Left colon (tissue), 2 donors: ENCODE measurements around the gene HSPB6. TPM values are rescaled to one million over a fixed set of nuclear protein-coding genes. Genes with fewer than 3 reads are reported as not detected.

Experiments
- ATAC-seq: fragments of 200-7000 bp; cut with Tn5 transposase; one replicate; pipeline ENCODE4 v1.9.1; 2020; ENCODE audit warnings: mild to moderate bottlenecking, moderate library complexity
- DNase-seq, 2 donors: peaks; one replicate each; pipeline ENCODE4 v3.0.0-alpha.2; 2020
- intact Hi-C, 2 donors: fragments of 100-400 bp; cut with DNase I in 1 of 2; cut with micrococcal nuclease in 1 of 2; formaldehyde crosslinking; loops; one replicate each; pipeline versions ENCODE4 v1.11.2 to v1.14.0; 2022; cut with DNase I, micrococcal nuclease
- total RNA-seq, 2 donors: library from RNA; stranded (reverse); fragmentation: NEBNext Ultra II Directional; extraction: Animal tissue kit (Norgen Biotek cat#: 25700); gene quantifications; one replicate each; pipeline ENCODE4 v1.2.1, GENCODE V29; 2021
- donor health status: DM: no; HTN: no; CAD: no.
- donor health status: DM: yes; HTN: yes; CAD: no.

Gene HSPB6
- total RNA-seq, 2 donors from 2014 or later: 4.5 to 16.4 TPM

GRCh38 chr19:35723671-35724070, 33.2 kb downstream of the HSPB6 start:
- DNase-seq (no peak), ATAC-seq (no peak)
- intact Hi-C loops: no loop called here

DNA sequence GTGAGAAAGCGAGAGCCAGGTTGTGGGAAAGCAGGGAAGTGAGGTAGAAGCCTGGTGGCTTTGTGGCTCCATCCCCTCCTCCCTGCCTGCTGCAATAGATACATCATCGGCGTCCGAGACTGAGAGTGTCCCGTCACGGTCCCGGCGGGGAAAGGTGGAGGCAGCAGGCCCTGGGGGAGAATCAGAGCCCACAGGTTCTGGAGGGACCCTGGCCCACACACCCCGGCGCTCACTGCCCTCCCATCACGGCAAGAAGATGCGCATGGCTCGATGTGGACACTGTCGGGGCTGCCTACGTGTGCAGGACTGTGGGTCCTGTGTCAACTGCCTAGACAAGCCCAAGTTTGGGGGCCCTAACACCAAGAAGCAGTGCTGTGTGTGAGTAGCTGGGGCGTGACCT, 33.9 kb downstream of the HSPB6 start:
- DNase-seq (no peak), ATAC-seq (no peak)
- intact Hi-C loops: no loop called here

GRCh38 chr19:35722461-35722860, 34.4 kb downstream of the HSPB6 start:
- intact Hi-C loops: no loop called here
- DNase-seq (no peak), ATAC-seq (no peak)

DNA sequence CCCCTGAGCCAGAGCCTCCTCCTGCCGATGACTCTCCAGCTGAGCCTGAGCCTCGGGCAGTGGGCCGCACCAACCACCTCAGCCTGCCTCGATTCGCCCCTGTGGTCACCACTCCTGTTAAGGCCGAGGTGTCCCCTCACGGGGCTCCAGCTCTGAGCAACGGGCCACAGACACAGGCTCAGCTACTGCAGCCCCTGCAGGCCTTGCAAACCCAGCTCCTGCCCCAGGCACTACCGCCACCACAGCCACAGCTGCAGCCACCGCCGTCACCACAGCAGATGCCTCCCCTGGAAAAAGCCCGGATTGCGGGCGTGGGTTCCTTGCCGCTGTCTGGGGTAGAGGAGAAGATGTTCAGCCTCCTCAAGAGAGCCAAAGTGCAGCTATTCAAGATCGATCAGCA, 35.5 kb downstream of the HSPB6 start:
- intact Hi-C loops: no loop called here
- ATAC-seq (no peak), DNase-seq (no peak)

DNA sequence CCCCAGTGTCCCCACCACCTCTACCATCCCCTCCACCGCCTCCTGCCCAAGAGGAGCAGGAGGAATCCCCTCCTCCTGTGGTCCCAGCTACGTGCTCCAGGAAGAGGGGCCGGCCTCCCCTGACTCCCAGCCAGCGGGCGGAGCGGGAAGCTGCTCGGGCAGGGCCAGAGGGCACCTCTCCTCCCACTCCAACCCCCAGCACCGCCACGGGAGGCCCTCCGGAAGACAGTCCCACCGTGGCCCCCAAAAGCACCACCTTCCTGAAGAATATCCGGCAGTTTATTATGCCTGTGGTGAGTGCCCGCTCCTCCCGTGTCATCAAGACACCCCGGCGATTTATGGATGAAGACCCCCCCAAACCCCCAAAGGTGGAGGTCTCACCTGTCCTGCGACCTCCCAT, 36.2 kb downstream of the HSPB6 start:
- DNase-seq: no peak
- intact Hi-C loops: no loop called here
- no peak for ATAC-seq

DNA sequence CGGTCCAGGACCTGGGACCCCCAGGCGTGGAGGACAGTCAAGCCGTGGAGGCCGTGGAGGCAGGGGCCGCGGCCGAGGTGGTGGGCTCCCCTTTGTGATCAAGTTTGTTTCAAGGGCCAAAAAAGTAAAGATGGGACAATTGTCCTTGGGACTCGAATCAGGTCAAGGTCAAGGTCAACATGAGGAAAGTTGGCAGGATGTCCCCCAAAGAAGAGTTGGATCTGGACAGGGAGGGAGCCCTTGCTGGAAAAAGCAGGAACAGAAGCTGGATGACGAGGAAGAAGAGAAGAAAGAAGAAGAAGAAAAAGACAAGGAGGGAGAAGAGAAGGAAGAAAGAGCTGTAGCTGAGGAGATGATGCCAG, 36.7 kb downstream of the HSPB6 start:
- no peak for ATAC-seq
- DNase-seq: no peak
- intact Hi-C loops: no loop called here

- intact Hi-C loops: loop anchor here in 1 of 2 donors (10.0 kb wide), 1 partner anchor 175 kb away; the partner anchor contains the start of gene TMEM147
- ATAC-seq (no peak), DNase-seq (no peak)
Observed at GRCh38 chr19:35719402-35720162, 37.2 kb downstream of the HSPB6 start.

GRCh38 chr19:35718345-35719041, 38.3 kb downstream of the HSPB6 start:
- intact Hi-C loops: loop anchor here in 1 of 2 donors (10.0 kb wide), 1 partner anchor 174 kb away; the partner anchor contains the start of gene TMEM147
- ATAC-seq (no peak), DNase-seq (peak; percentile 45 to 56)

DNA sequence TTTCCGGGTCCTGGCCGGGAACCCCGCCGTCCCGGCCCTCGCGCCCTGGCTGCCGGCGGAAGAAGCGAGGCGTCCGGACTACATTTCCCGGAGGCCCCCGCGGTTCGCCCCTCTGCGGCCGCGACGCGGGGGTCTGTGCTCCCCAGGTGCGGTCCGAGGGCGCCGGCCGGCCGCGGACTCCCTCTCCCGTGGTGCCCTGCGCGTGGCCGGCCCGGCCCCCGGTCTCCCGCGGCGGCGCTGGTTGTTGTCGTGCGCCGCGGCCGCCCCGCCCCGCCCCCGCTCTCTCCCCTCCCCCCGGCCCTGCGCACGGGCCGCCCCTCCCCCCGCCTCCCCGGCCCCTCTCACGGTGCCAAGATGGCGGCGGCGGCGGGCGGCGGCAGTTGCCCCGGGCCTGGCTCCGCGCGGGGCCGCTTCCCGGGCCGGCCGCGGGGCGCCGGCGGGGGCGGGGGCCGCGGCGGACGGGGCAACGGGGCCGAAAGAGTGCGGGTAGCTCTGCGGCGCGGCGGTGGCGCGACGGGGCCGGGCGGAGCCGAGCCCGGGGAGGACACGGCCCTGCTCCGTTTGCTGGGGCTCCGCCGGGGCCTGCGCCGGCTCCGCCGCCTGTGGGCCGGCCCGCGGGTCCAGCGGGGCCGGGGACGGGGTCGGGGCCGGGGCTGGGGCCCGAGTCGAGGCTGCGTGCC, 39.0 kb downstream of the HSPB6 start, which contains the start of gene KMT2B:
Gene KMT2B, plus strand, starts transcription at position 339 of the 680 bp plus-strand sequence. Its CDS starts 16 bp downstream, at position 355.
- intact Hi-C loops: loop anchor here in 1 of 2 donors (10.0 kb wide), 1 partner anchor 173 kb away; the partner anchor contains the start of gene TMEM147
- DNase-seq: peak in 1 of 2 donors; percentile 95
- ATAC-seq: peak; percentile 68

GRCh38 chr19:35716801-35717664, 39.8 kb downstream of the HSPB6 start:
- intact Hi-C loops: loop anchor here in 1 of 2 donors (10.0 kb wide), 1 partner anchor 172 kb away; the partner anchor contains the start of gene TMEM147
- DNase-seq (peak; percentile 90 to 97), ATAC-seq (peak; percentile 86)

DNA sequence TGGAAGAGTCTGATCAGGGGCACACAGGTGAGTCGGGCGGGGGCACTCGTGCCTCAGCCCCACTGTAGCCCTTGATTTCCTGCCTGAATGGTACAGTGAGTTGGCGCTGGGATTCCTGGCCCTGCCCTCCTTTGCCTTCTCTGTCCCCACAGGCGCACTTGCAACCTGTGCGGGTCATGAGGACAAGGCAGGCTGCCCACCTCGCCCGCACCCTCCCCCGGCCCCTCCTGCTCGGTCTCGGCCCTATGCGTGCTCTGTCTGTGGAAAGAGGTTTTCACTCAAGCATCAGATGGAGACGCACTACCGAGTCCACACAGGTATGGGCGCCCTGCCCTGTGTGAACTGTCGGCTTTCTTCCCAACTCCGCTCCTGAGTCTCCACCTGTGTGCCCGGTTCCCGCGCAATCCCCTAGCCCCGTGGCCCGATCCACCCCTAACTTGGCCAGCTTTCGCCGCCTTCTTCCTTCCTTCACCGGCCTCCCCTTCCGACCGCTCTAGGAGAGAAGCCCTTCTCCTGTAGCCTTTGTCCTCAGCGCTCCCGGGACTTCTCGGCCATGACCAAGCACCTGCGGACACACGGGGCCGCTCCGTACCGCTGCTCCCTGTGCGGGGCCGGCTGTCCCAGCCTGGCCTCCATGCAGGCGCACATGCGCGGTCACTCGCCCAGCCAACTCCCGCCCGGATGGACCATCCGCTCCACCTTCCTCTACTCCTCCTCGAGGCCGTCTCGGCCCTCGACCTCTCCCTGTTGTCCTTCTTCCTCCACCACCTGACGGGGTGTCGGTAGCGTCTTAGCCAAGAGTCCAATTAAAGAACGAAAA, 40.6 kb downstream of the HSPB6 start:
- peak; percentile 67 to 74 for DNase-seq
- ATAC-seq: peak; percentile 39
- intact Hi-C loops: loop anchor here in 1 of 2 donors (10.0 kb wide), 1 partner anchor 171 kb away; the partner anchor contains the start of gene TMEM147

GRCh38 chr19:35715355-35715809, 41.4 kb downstream of the HSPB6 start:
- DNase-seq: no peak
- no peak for ATAC-seq
- intact Hi-C loops: loop anchor here in 1 of 2 donors (10.0 kb wide), 1 partner anchor 171 kb away; the partner anchor contains the start of gene TMEM147

DNA sequence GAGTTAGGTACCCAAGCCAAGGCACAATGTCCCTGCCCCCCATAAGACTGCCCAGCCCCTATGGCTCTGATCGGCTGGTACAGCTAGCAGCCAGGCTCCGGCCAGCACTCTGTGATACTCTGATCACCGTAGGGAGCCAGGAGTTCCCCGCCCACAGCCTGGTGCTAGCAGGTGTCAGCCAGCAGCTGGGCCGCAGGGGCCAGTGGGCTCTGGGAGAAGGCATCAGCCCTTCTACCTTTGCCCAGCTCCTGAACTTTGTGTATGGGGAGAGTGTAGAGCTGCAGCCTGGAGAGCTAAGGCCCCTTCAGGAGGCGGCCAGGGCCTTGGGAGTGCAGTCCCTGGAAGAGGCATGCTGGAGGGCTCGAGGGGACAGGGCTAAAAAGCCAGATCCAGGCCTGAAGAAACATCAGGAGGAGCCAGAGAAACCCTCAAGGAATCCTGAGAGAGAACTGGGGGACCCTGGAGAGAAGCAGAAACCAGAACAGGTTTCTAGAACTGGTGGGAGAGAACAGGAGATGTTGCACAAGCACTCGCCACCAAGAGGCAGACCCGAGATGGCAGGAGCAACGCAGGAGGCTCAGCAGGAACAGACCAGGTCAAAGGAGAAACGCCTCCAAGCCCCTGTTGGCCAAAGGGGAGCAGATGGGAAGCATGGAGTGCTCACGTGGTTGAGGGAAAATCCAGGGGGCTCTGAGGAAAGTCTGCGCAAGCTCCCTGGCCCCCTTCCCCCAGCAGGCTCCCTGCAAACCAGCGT, 42.1 kb downstream of the HSPB6 start:
- intact Hi-C loops: loop anchor here in 1 of 2 donors (10.0 kb wide), 1 partner anchor 170 kb away; the partner anchor contains the start of gene TMEM147
- ATAC-seq: no peak
- no peak for DNase-seq

GRCh38 chr19:35713904-35714495, 42.8 kb downstream of the HSPB6 start:
- no peak for ATAC-seq
- intact Hi-C loops: loop anchor here in 1 of 2 donors (10.0 kb wide), 1 partner anchor 169 kb away; the partner anchor contains the start of gene TMEM147
- DNase-seq: no peak

DNA sequence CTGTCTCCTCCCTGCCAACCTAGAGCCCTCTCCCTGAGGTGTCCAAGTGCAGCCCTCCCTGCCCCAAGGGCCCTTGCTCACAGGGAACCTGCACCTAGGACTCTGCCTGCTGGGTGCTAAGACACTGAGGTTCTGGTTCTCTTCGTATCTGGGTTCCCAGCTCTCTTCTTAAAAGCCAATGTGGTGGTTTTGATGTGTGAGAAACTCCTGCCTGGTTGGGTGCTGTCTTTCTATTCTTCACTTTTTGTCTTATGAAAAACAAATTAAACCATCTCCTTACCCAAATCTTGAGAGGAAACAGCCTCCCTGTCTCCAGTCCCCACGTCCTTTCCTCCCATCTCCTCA, 43.4 kb downstream of the HSPB6 start:
- DNase-seq: no peak
- intact Hi-C loops: loop anchor here in 1 of 2 donors (10.0 kb wide), 1 partner anchor 169 kb away; the partner anchor contains the start of gene TMEM147
- ATAC-seq: no peak
